D341Med (cell line): Measurements from ENCODE around the gene ZWILCH.
"Not testable (repeated sequence)": the region's sequence is repeated elsewhere in the genome, so short reads cannot be mapped to it uniquely, and the experiment has no call there.

Experiments used
- DNase-seq: peaks from one replicate; pipeline ENCODE4 v3.0.0; 2012; ENCODE audit warnings: low spot score

The ZWILCH gene

GRCh38 chr15:66581972-66582537, 76.9 kb downstream of the ZWILCH start:
- no peak for DNase-seq

GRCh38 chr15:66586155-66586976, 81.2 kb downstream of the ZWILCH start:
- no peak for DNase-seq

GRCh38 chr15:66587020-66587419, 81.9 kb downstream of the ZWILCH start:
- DNase-seq = no peak

- no peak for DNase-seq
These were observed 82.6 kb downstream of the ZWILCH start for GRCh38 chr15:66587749-66588148.

GRCh38 chr15:66588537-66588936, 83.4 kb downstream of the ZWILCH start:
- no peak for DNase-seq

GRCh38 chr15:66588971-66589370, 83.8 kb downstream of the ZWILCH start:
- DNase-seq = no peak

GRCh38 chr15:66589429-66589828, 84.3 kb downstream of the ZWILCH start:
- DNase-seq = not testable (repeated sequence)

GRCh38 chr15:66590435-66590834, 85.3 kb downstream of the ZWILCH start:
- DNase-seq = no peak

GRCh38 chr15:66591322-66591862, 86.3 kb downstream of the ZWILCH start:
- DNase-seq = no peak

- DNase-seq = no peak
These were observed 87.5 kb downstream of the ZWILCH start for GRCh38 chr15:66592505-66593218.

- no peak for DNase-seq
These were observed 88.2 kb downstream of the ZWILCH start for GRCh38 chr15:66593219-66593780.

GRCh38 chr15:66594344-66594743, 89.2 kb downstream of the ZWILCH start:
- no peak for DNase-seq

GRCh38 chr15:66594836-66595235, 89.7 kb downstream of the ZWILCH start:
- no peak for DNase-seq

GRCh38 chr15:66595332-66595731, 90.2 kb downstream of the ZWILCH start:
- no peak for DNase-seq

- no peak for DNase-seq
These were observed 90.9 kb downstream of the ZWILCH start for GRCh38 chr15:66595931-66596545.

- DNase-seq = no peak
These were observed 93.1 kb downstream of the ZWILCH start for GRCh38 chr15:66598095-66598815.
